Activated CD4-positive, alpha-beta memory T cell treated with anti-CD3 and anti-CD28 coated beads, Interleukin-2, amount 10 ng/mL, durations not matched to agents 7 days and 5 days (primary cell): ENCODE data around the gene CHRNA3. TPM values are rescaled to one million over a fixed set of nuclear protein-coding genes. Genes with fewer than 3 reads are reported as not detected.

Experiments used
- CTCF ChIA-PET: fragments of 350-600 bp; sonication (Branson Sonifier 250); formaldehyde crosslinking; loops from one replicate; lab custom pipeline; 2021; ENCODE audit warnings: antibody characterized with exemption, inconsistent platforms; lab: Charles Lee
- POLR2A ChIA-PET: fragments of 350-600 bp; sonication (Branson Sonifier 250); formaldehyde crosslinking; loops from one replicate; lab custom pipeline; 2021; ENCODE audit warnings: antibody characterized with exemption; lab: Charles Lee
- DNase-seq: peaks from one replicate; pipeline ENCODE4 v3.0.0-alpha.2; 2020
- H3K27ac Mint-ChIP-seq: one replicate; pipeline ENCODE4 v1.8.0; 2021; ENCODE audit warnings: mild to moderate bottlenecking, mixed read lengths
- H3K27me3 Mint-ChIP-seq: one replicate; pipeline ENCODE4 v1.8.0; 2021; ENCODE audit warnings: mixed read lengths
- H3K36me3 Mint-ChIP-seq: one replicate; pipeline ENCODE4 v1.8.0; 2021; ENCODE audit warnings: low read depth, mixed read lengths
- H3K4me1 Mint-ChIP-seq: one replicate; pipeline ENCODE4 v1.8.0; 2021; ENCODE audit warnings: mixed read lengths
- H3K4me3 Mint-ChIP-seq: one replicate; pipeline ENCODE4 v1.8.0; 2021; ENCODE audit warnings: mild to moderate bottlenecking, mixed read lengths
- H3K9me3 Mint-ChIP-seq: one replicate; pipeline ENCODE4 v1.8.0; 2021; ENCODE audit warnings: mixed read lengths
- total RNA-seq, 2 experiments: library from RNA; stranded (reverse); gene quantifications; one replicate each; pipeline ENCODE4 v1.2.3, GENCODE V29; 2021

Gene CHRNA3
- total RNA-seq, 2 experiments from 2014 or later, result not detected

DNA sequence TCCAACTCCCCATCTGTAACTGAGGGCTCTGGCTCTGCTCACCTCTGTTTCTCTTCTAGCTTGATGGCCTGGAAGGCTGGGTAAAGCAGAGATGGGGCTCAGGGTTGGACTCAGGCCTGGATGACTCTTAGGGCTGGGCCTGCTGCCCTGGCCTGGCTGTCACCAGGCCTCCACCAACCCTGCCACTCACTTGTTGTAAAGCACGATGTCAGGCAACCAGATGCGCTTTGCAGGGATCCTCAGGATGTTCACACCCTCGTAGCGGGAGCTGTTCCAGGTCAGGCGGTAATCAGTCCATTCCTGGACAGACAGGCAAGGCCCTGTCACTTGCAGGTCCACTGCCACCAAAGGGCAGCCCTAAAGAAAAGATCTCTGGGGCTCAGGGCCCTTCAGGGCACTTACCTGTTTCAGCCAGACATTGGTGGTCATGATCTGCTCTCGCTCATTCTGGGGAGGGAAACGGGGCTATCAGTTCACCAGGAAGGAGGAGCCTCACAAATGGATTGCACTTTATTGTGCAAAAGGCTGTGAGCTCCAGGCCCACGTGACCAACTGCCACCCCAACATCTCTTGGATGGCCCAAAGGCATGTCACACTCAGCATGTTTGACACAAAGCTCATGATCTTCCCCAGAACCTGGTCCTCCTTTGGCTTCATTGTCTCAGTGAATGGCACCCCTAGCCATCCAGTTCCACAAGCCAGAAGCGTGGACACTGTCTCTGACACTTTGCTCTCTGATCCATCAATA lies 10.3 kb upstream of the CHRNA3 start:
- POLR2A ChIA-PET, result no interaction called here
- Mint-ChIP-seq H3K4me3 (no peak overlapping the region), H3K27me3 (peaks cover 16% of the 10 kb centered on the region), H3K9me3 (peaks cover 2% of the 10 kb centered on the region), H3K27ac (no peak overlapping the region), H3K4me1 (no peaks in the 10 kb centered on the region), H3K36me3 (no peaks in the 10 kb centered on the region)
- CTCF ChIA-PET, result no interaction called here
- peak; percentile 1 for DNase-seq

- H3K27ac Mint-ChIP-seq, result no peak overlapping the region
- peaks cover 15% of the 10 kb centered on the region for H3K27me3 Mint-ChIP-seq
- no peak overlapping the region for H3K4me3 Mint-ChIP-seq
- H3K4me1 Mint-ChIP-seq, result no peaks in the 10 kb centered on the region
- peaks cover 2% of the 10 kb centered on the region for H3K9me3 Mint-ChIP-seq
- ChIA-PET CTCF (no interaction called here), POLR2A (no interaction called here)
- DNase-seq, result no peak
- H3K36me3 Mint-ChIP-seq, result no peaks in the 10 kb centered on the region
Measured at GRCh38 chr15:78629716-78630065, 8.9 kb upstream of the CHRNA3 start.

GRCh38 chr15:78629031-78629715 lies 8.4 kb upstream of the CHRNA3 start:
- Mint-ChIP-seq H3K4me3 (no peak overlapping the region), H3K27ac (no peak overlapping the region), H3K9me3 (peaks cover 2% of the 10 kb centered on the region), H3K27me3 (peaks cover 18% of the 10 kb centered on the region), H3K36me3 (no peaks in the 10 kb centered on the region), H3K4me1 (no peaks in the 10 kb centered on the region)
- ChIA-PET POLR2A (no interaction called here), CTCF (no interaction called here)
- peak; percentile 10 for DNase-seq

DNA sequence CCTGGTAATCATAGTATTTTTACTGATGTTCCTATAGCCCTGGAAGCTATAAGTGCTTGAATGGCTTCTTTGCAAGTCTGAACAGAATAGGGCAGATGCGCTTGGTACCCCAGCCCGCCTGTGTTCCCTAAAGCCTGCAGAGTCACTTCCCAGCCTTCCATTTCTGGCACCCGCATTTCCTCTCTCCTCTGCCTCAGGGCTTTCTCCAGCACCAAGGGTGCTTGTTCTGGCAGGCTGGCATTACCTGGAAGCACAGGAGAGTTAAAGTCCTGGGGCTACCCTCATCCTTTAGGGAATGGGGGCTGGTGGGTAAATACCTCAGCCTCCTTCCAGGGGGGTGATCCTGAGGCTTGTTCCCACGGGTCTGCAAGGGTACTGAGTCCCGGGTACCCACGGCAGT lies 7.4 kb upstream of the CHRNA3 start:
- Mint-ChIP-seq H3K27ac (no peak overlapping the region), H3K4me3 (no peak overlapping the region), H3K4me1 (no peaks in the 10 kb centered on the region), H3K36me3 (no peaks in the 10 kb centered on the region), H3K27me3 (peaks cover 26% of the 10 kb centered on the region), H3K9me3 (no peaks in the 10 kb centered on the region)
- no peak for DNase-seq
- POLR2A ChIA-PET, result no interaction called here
- CTCF ChIA-PET, result no interaction called here

GRCh38 chr15:78627348-78627747 lies 6.6 kb upstream of the CHRNA3 start:
- ChIA-PET CTCF (no interaction called here), POLR2A (no interaction called here)

DNA sequence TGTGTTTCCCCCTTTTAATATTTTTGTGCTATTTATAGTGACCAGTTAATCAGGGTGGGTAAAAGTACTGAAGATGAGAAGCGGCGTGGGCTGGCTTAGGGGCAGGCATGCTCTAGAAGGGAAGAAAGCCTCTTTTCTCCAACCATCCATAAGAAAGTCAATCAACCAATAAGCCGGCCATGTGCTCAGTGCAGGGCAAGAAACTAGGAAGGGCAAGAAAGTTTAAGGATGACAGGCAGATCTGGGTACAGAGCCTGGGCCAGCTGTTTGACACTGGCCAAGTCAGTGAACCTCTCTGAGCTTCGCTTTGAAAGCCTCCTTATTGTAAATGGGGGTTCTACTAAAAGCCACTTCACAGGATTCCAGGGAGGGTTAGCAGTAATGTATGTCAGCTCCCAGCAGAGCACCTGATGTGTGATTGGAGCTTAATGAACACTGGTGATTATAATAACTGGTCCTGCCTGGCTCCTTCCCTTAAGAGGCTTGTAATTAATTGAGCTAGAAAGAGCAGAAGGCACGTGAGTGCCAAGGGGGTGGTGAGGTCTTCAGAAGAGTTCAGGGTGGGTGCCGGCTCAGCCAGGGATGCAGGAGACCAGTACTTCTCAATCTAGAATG lies 5.7 kb upstream of the CHRNA3 start:
- H3K27ac Mint-ChIP-seq, result no peak overlapping the region
- CTCF ChIA-PET, result interaction anchor here (0.7 kb wide), 1 partner anchor 58 kb away, joined by 3 read pairs; no protein-coding TSS in a partner anchor
- H3K4me3 Mint-ChIP-seq, result no peak overlapping the region
- no peaks in the 10 kb centered on the region for H3K36me3 Mint-ChIP-seq
- POLR2A ChIA-PET, result no interaction called here
- no peak for DNase-seq
- no peaks in the 10 kb centered on the region for H3K4me1 Mint-ChIP-seq
- H3K9me3 Mint-ChIP-seq, result no peaks in the 10 kb centered on the region
- peaks cover 43% of the 10 kb centered on the region for H3K27me3 Mint-ChIP-seq

More at GRCh38 chr15:78627348-78627747, 6.6 kb upstream of the CHRNA3 start:
- no peak overlapping the region for H3K4me3 Mint-ChIP-seq
- H3K4me1 Mint-ChIP-seq, result no peaks in the 10 kb centered on the region
- H3K27me3 Mint-ChIP-seq, result peaks cover 34% of the 10 kb centered on the region
- no peak for DNase-seq
- H3K27ac Mint-ChIP-seq, result no peak overlapping the region
- no peaks in the 10 kb centered on the region for H3K9me3 Mint-ChIP-seq
- H3K36me3 Mint-ChIP-seq, result no peaks in the 10 kb centered on the region

DNA sequence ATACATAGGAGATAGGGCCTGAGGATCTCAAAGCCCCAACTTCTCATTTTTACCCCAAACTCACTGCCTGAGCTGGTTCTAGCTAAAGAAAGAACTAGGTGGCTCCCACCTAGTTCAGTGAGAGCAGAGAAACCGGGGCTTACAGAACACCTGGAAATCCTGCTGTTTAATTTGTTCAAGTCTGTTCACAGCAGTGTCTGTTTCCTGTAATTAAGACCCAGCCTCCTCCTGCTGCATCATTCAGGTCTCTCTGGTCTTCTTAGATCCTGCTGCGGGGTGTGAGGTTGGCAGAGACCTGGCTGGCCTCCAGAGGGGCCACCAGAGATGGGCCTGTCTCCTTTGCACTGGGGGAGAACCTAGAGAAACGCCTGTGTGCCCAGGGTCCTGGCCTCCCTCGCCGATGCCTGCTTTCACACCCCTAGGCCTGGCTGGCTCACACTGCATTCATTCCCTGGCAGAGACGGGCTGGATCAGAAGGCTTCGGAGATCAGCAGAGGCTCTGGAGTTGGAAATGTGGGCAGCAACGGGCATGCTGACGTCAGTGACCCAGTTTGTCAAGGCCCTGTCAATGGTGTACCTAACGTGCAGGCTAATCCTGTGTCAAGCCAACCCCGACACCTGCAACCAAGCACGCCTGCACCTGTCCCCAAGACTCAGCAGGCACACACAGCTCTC lies 4.9 kb upstream of the CHRNA3 start:
- Mint-ChIP-seq H3K9me3 (no peaks in the 10 kb centered on the region), H3K27ac (no peak overlapping the region), H3K27me3 (peaks cover 48% of the 10 kb centered on the region), H3K36me3 (no peaks in the 10 kb centered on the region), H3K4me3 (no peak overlapping the region), H3K4me1 (no peaks in the 10 kb centered on the region)
- CTCF ChIA-PET, result interaction anchor here (0.7 kb wide), 1 partner anchor 59 kb away, joined by 3 read pairs; no protein-coding TSS in a partner anchor
- no peak for DNase-seq
- POLR2A ChIA-PET, result no interaction called here

DNA sequence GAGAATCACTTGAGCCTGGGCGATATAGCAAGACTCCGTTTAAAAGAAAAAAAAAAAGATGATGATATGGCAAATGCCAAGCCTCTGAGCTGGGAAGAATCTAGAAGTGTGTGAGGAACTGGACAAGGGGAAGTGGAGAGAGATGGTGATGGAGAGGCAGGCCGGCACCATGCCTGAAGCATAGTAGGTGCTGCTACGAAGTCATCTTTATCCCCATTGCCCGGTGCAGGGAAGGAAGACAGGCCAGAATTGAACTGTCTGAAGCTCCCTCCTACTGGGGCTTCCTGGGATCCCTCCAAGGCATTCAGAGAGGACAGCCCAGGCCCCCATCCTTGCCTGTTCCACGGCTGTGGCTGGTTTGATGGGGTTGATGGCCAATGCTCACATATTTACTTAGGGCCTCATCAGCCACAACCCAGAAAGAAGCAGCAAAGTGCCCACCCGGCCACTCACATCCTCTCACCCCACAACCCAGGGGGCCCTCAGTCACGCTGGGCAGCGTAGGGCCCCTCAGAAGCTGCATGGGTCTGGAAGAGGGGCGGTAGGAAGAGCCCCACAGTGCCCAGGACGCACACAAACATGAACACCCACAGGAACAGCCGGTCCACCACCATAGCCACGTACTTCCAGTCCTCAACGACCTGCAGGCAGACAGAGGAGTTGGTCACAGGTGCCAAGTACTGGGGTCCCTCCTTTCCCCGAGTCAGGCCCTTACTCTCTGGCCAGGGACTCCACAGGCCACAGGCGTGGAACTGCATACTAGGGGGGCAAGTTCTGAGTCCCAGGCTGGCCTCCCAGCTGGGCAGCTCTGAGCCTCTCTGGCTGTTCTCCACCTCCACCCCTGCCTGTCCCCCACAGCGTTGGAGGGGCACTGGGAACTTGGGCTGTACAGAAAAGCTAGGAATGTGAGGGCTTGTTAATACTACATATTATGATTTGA lies 4.1 kb upstream of the CHRNA3 start:
- ChIA-PET POLR2A (no interaction called here), CTCF (interaction anchor here (1.1 kb wide), 1 partner anchor 14 kb away, joined by 3 read pairs; no protein-coding TSS in a partner anchor)

DNA sequence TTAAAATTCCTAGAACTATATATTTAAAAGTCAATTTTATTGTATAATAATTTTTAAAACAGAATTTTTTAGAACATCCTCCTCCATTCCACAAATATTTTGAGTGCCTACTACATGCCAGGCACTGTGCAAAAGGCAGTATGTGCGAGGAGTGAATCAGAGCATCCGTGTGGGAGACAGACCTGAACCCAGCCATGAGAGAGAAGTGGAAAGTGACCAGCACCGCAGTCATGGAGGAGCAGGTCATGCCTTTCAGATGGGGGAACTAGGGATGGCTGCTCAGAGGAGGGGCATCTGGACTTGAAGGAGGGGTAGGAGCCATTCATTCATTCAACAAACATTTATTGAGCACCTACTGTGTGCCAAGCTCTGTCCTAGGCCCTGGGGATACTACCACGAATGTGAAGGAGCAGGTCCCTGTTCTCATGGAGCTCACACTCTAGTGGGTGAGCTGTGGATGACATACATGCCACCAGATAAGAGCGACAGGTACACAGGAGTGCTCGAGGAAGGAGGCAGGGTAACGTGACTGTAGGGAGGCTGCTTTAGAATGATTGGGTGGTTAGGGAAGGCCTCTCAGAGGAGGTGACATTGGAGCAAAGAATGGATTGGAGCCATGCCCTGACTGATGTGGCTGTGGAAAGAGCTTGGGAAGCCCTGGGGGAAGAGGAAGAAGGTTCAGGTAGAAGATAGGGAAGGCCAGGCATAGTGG lies 3.1 kb upstream of the CHRNA3 start:
- Mint-ChIP-seq H3K27ac (no peak overlapping the region), H3K9me3 (no peaks in the 10 kb centered on the region), H3K36me3 (no peaks in the 10 kb centered on the region), H3K27me3 (peaks cover 61% of the 10 kb centered on the region), H3K4me3 (no peak overlapping the region), H3K4me1 (no peaks in the 10 kb centered on the region)
- POLR2A ChIA-PET, result no interaction called here
- DNase-seq, result no peak
- CTCF ChIA-PET, result interaction anchor here (1.1 kb wide), 1 partner anchor 15 kb away, joined by 3 read pairs; no protein-coding TSS in a partner anchor

More for the DNA sequence above, 4.1 kb upstream of the CHRNA3 start:
- Mint-ChIP-seq H3K4me1 (no peaks in the 10 kb centered on the region), H3K27ac (no peak overlapping the region), H3K9me3 (no peaks in the 10 kb centered on the region), H3K27me3 (peaks cover 51% of the 10 kb centered on the region), H3K36me3 (no peaks in the 10 kb centered on the region), H3K4me3 (no peak overlapping the region)
- DNase-seq, result no peak

- H3K4me1 Mint-ChIP-seq, result peaks cover 2% of the 10 kb centered on the region
- H3K27ac Mint-ChIP-seq, result no peak overlapping the region
- CTCF ChIA-PET, result interaction anchor here (3.8 kb wide), 1 partner anchor 86 kb away, joined by 27 read pairs; no protein-coding TSS in a partner anchor
- POLR2A ChIA-PET, result interaction anchor here (0.9 kb wide), 1 partner anchor 185 kb away, joined by 3 read pairs; no protein-coding TSS in a partner anchor
- no peak for DNase-seq
- H3K36me3 Mint-ChIP-seq, result no peaks in the 10 kb centered on the region
- peaks cover 58% of the 10 kb centered on the region for H3K27me3 Mint-ChIP-seq
- H3K4me3 Mint-ChIP-seq, result no peak overlapping the region
- H3K9me3 Mint-ChIP-seq, result no peaks in the 10 kb centered on the region
Measured at GRCh38 chr15:78621810-78622402, 1.1 kb upstream of the CHRNA3 start.

DNA sequence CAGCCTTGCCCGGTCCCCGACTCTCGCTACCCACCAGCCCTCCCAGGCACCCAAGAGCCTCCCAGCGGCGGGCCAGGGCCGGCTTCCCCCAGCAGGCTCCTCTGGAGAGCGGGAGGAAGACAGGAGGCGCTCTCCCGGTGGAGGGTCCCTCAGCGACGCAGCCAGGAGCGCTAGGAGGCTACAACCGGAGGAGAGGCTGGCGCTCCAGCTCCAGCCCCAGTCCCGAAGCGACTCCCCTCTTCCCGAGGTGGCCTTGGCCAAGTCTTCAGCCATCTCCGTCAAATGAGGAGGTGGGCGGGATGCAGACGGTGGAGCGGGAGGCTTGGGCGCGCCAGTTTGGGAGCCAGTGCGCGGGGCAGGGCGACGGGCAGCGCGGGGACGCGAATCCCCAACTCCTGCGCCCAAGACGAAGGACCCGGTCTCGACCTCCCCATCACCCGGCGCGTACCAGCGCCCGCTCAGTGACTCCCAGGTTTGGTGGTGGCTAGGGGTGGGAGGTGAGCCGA lies 722 bp downstream of the CHRNA3 start:
- H3K4me3 Mint-ChIP-seq, result no peak overlapping the region
- ChIA-PET CTCF (interaction anchor here (0.8 to 3.8 kb wide), 3 partner anchors 23 to 91 kb away, joined by 3 to 27 read pairs (median 4); no protein-coding TSS in a partner anchor), POLR2A (no interaction called here)
- H3K9me3 Mint-ChIP-seq, result no peaks in the 10 kb centered on the region
- H3K36me3 Mint-ChIP-seq, result no peaks in the 10 kb centered on the region
- no peak overlapping the region for H3K27ac Mint-ChIP-seq
- peaks cover 2% of the 10 kb centered on the region for H3K4me1 Mint-ChIP-seq
- H3K27me3 Mint-ChIP-seq, result peaks cover 52% of the 10 kb centered on the region
- peak; percentile 11 for DNase-seq
